SK-N-SH (cell line): ENCODE results near the gene DEFB112. TPM values are rescaled to one million over a fixed set of nuclear protein-coding genes. Genes with fewer than 3 reads are reported as not detected.

ENCODE experiments used
- CTCF ChIA-PET: fragments of 300-600, 350-600 bp; formaldehyde crosslinking; extraction: SDS; loops from one replicate; lab custom pipeline; 2021; lab: Yijun Ruan, JAX
- POLR2A ChIA-PET: fragments of 350-600 bp; sonication (Branson Sonifier 250); formaldehyde crosslinking; extraction: SDS; loops from one replicate; lab custom pipeline; 2020; ENCODE audit warnings: antibody characterized with exemption, inconsistent platforms; lab: Yijun Ruan, JAX
- DNase-seq: peaks from one replicate; pipeline ENCODE4 v3.0.0; 2012
- H2AFZ ChIP-seq: fragments of 200-600 bp; sonication (generic); 2 replicates; pipeline ENCODE4 v1.8.1; 2016; ENCODE audit warnings: antibody characterized with exemption, mild to moderate bottlenecking, low read depth
- H3F3A ChIP-seq: fragments of 200-600 bp; sonication (generic); replicated peaks from 2 replicates; pipeline ENCODE3; 2016; ENCODE audit warnings: antibody characterized with exemption, mild to moderate bottlenecking; ENCODE audit not compliant: insufficient read depth
- H3K27ac ChIP-seq, 2 experiments: fragments of 200-500 bp in 1 of 2; fragments of 200-600 bp in 1 of 2; sonication (Bioruptor generic) in 1 of 2; sonication (generic), shearing (Covaris generic) in 1 of 2; 2 replicates each; pipeline versions ENCODE4 v1.5.1 to v1.6.1; 2014 to 2016; ENCODE audit warnings: low read depth in 2 of 2, inconsistent platforms in 1 of 2, low read length in 1 of 2, mild to moderate bottlenecking in 1 of 2, mixed read lengths in 1 of 2
- H3K27me3 ChIP-seq: fragments of 200-600 bp; sonication (generic), shearing (Covaris generic); 2 replicates; pipeline ENCODE4 v1.6.1; 2016; ENCODE audit warnings: mixed run types; ENCODE audit not compliant: insufficient read depth
- H3K36me3 ChIP-seq, 2 experiments: fragments of 200-500 bp in 1 of 2; fragments of 200-600 bp in 1 of 2; sonication (Bioruptor generic) in 1 of 2; sonication (generic) in 1 of 2; replicated peaks in 1 of 2; 2 replicates each; pipeline versions ENCODE3 to v1.5.1; 2014 to 2016; ENCODE audit warnings: low read length in 1 of 2, mild to moderate bottlenecking in 1 of 2; ENCODE audit not compliant: insufficient read depth in 2 of 2, control insufficient read depth in 1 of 2
- H3K4me1 ChIP-seq, 2 experiments: fragments of 200-500 bp in 1 of 2; fragments of 200-600 bp in 1 of 2; sonication (Bioruptor generic) in 1 of 2; sonication (generic), shearing (Covaris generic) in 1 of 2; 2 replicates each; pipeline versions ENCODE4 v1.5.1 to v1.6.1; 2014 to 2016; ENCODE audit warnings: low read depth in 1 of 2, low read length in 1 of 2, mixed run types in 1 of 2; ENCODE audit not compliant: insufficient read depth in 2 of 2, control insufficient read depth in 1 of 2
- H3K4me2 ChIP-seq: fragments of 200-600 bp; sonication (generic), shearing (Covaris generic); 2 replicates; pipeline ENCODE4 v1.6.1; 2017; ENCODE audit warnings: mixed run types
- H3K4me3 ChIP-seq, 2 experiments: fragments of 200-500 bp in 1 of 2; fragments of 200-600 bp in 1 of 2; sonication (Bioruptor generic) in 1 of 2; sonication (generic), shearing (Covaris generic) in 1 of 2; 2 replicates each; pipeline versions ENCODE4 v1.5.1 to v1.8.1; 2014 to 2016; ENCODE audit warnings: low read depth in 2 of 2, inconsistent platforms in 1 of 2, low read length in 1 of 2, mild to moderate bottlenecking in 1 of 2, mixed read lengths in 1 of 2, moderate library complexity in 1 of 2
- H3K79me2 ChIP-seq: fragments of 200-600 bp; sonication (generic); 2 replicates; pipeline ENCODE4 v1.8.1; 2017; ENCODE audit warnings: mild to moderate bottlenecking; ENCODE audit not compliant: insufficient read depth
- H3K9ac ChIP-seq: fragments of 200-600 bp; sonication (generic); 2 replicates; pipeline ENCODE4 v1.6.1; 2017; ENCODE audit warnings: mixed run types
- H3K9me2 ChIP-seq: fragments of 200-600 bp; sonication (generic); 2 replicates; pipeline ENCODE4 v1.6.1; 2017; ENCODE audit warnings: mixed run types
- H3K9me3 ChIP-seq: fragments of 200-600 bp; sonication (generic); 2 replicates; pipeline ENCODE4 v1.6.1; 2017; ENCODE audit warnings: mixed run types, mild to moderate bottlenecking, moderate library complexity
- H4K20me1 ChIP-seq: fragments of 200-600 bp; sonication (generic); 2 replicates; pipeline ENCODE4 v1.6.1; 2017; ENCODE audit warnings: mild to moderate bottlenecking, mixed run types; ENCODE audit not compliant: insufficient read depth
- CHD2 ChIP-seq: fragments of 150-350 bp; IDR thresholded peaks from 2 replicates; pipeline ENCODE4 v1.6.1; 2018; ENCODE audit warnings: low read length; ENCODE audit not compliant: partially characterized antibody
- FOSL2 ChIP-seq: IDR thresholded peaks from 2 replicates; pipeline ENCODE4 v1.4.0; 2012; ENCODE audit warnings: low read depth, mild to moderate bottlenecking, moderate library complexity, borderline replicate concordance
- FOXJ3 ChIP-seq: sonication (generic); formaldehyde crosslinking; IDR thresholded peaks from 2 replicates; pipeline ENCODE4 v1.5.1; 2020; ENCODE audit warnings: mild to moderate bottlenecking, missing genetic modification reagents
- FOXM1 ChIP-seq: IDR thresholded peaks from 2 replicates; pipeline ENCODE4 v1.4.0; 2012; ENCODE audit warnings: low read depth, mild to moderate bottlenecking
- GABPA ChIP-seq: IDR thresholded peaks from 2 replicates; pipeline ENCODE4 v1.4.0; 2012; ENCODE audit warnings: low read depth, mild to moderate bottlenecking
- GATA2 ChIP-seq: sonication (generic); formaldehyde crosslinking; IDR thresholded peaks from 2 replicates; pipeline ENCODE4 v1.5.0; 2020; ENCODE audit warnings: mild to moderate bottlenecking, missing genetic modification reagents
- JUND ChIP-seq: IDR thresholded peaks from 2 replicates; pipeline ENCODE4 v1.4.0; 2012
- MXI1 ChIP-seq: IDR thresholded peaks from 2 replicates; pipeline ENCODE4 v1.6.1; 2012; ENCODE audit warnings: mild to moderate bottlenecking, low read depth, low read length, improper control_type of control experiment
- RAD21 ChIP-seq: IDR thresholded peaks from 2 replicates; pipeline ENCODE4 v1.6.1; 2012; ENCODE audit warnings: mild to moderate bottlenecking, low read length
- RXRA ChIP-seq: IDR thresholded peaks from 2 replicates; pipeline ENCODE4 v1.4.0; 2012; ENCODE audit warnings: low read depth, mild to moderate bottlenecking, borderline replicate concordance
- YY1 ChIP-seq: IDR thresholded peaks from 2 replicates; pipeline ENCODE4 v1.4.0; 2012; ENCODE audit warnings: low read depth, mild to moderate bottlenecking
- WGBS: methylation state at CpG from one replicate; pipeline ENCODE4 v1.1.6; 2017; ENCODE audit warnings: low lambda C conversion rate; 5-methylcytosine and 5-hydroxymethylcytosine counted together
- polyA plus RNA-seq, 3 experiments: library from polyadenylated mRNA; depleted of rRNA; stranded (reverse); fragments of >200 nt; gene quantifications; 2 replicates each; pipeline ENCODE4 v1.2.3, GENCODE V29; 2012
- TF ChIP-seq, protein P1 (sequence below): IDR thresholded peaks from 2 replicates; pipeline ENCODE4; 2012
- TF ChIP-seq, protein P2 (sequence below): fragments of 200-600 bp; sonication (generic); IDR thresholded peaks from 2 replicates; pipeline ENCODE4 v1.6.1; 2017; ENCODE audit warnings: antibody characterized with exemption, mild to moderate bottlenecking, moderate library complexity
- TF ChIP-seq, protein P3 (sequence below): IDR thresholded peaks from 2 replicates; pipeline ENCODE4 v1.4.0; 2012; ENCODE audit warnings: low read depth
- TF ChIP-seq, protein P4 (sequence below): IDR thresholded peaks from 2 replicates; pipeline ENCODE4 v1.6.1; 2012; ENCODE audit warnings: mild to moderate bottlenecking, low read depth, low read length, moderate library complexity

Gene DEFB112
- polyA plus RNA-seq, 1 of the 3 experiments (the other 2 are of a cell fraction), result not detected

DNA sequence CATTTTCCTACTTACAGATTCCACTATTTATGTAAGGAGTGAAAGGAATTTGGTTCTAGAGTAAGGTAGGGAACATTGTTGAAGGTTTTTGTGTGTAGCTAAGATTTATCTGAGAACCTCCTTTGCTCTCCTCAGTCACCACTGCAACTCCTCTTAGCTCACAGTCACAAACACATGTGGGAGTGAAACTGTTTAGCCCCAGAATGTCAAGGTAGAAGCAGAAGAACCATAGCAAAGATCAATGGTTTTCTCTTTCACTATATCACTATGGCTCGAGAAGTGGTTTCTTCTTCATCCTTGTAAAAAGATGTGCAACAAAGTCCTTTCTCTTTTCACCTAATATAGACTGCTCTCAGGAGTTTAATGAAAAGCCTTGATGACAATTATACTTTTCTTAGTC is 6.5 kb upstream of the DEFB112 start:
- POLR2A ChIA-PET, result no interaction called here
- H3K9me3 ChIP-seq, result no peaks in the 10 kb centered on the region
- no peaks in the 10 kb centered on the region for H3K4me1 ChIP-seq
- no peaks in the 10 kb centered on the region for H3F3A ChIP-seq
- no peak overlapping the region for H3K4me3 ChIP-seq
- H3K9me2 ChIP-seq, result no peaks in the 10 kb centered on the region
- DNase-seq, result no peak
- CTCF ChIA-PET, result no interaction called here
- H3K27me3 ChIP-seq, result no peaks in the 10 kb centered on the region
- TF ChIP-seq, protein P1, sequence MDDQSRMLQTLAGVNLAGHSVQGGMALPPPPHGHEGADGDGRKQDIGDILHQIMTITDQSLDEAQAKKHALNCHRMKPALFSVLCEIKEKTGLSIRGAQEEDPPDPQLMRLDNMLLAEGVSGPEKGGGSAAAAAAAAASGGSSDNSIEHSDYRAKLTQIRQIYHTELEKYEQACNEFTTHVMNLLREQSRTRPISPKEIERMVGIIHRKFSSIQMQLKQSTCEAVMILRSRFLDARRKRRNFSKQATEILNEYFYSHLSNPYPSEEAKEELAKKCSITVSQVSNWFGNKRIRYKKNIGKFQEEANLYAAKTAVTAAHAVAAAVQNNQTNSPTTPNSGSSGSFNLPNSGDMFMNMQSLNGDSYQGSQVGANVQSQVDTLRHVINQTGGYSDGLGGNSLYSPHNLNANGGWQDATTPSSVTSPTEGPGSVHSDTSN, result no peak
- TF ChIP-seq RAD21 (no peak), CHD2 (no peak), YY1 (no peak), GABPA (no peak), FOXJ3 (CRISPR knock-in tag) (no peak), GATA2 (CRISPR knock-in tag) (no peak), RXRA (no peak), FOXM1 (no peak), FOSL2 (no peak), JUND (no peak), MXI1 (no peak)
- TF ChIP-seq, protein P2, sequence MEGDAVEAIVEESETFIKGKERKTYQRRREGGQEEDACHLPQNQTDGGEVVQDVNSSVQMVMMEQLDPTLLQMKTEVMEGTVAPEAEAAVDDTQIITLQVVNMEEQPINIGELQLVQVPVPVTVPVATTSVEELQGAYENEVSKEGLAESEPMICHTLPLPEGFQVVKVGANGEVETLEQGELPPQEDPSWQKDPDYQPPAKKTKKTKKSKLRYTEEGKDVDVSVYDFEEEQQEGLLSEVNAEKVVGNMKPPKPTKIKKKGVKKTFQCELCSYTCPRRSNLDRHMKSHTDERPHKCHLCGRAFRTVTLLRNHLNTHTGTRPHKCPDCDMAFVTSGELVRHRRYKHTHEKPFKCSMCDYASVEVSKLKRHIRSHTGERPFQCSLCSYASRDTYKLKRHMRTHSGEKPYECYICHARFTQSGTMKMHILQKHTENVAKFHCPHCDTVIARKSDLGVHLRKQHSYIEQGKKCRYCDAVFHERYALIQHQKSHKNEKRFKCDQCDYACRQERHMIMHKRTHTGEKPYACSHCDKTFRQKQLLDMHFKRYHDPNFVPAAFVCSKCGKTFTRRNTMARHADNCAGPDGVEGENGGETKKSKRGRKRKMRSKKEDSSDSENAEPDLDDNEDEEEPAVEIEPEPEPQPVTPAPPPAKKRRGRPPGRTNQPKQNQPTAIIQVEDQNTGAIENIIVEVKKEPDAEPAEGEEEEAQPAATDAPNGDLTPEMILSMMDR, result no peak
- TF ChIP-seq, protein P3, sequence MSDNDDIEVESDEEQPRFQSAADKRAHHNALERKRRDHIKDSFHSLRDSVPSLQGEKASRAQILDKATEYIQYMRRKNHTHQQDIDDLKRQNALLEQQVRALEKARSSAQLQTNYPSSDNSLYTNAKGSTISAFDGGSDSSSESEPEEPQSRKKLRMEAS, result no peak
- TF ChIP-seq, protein P4, sequence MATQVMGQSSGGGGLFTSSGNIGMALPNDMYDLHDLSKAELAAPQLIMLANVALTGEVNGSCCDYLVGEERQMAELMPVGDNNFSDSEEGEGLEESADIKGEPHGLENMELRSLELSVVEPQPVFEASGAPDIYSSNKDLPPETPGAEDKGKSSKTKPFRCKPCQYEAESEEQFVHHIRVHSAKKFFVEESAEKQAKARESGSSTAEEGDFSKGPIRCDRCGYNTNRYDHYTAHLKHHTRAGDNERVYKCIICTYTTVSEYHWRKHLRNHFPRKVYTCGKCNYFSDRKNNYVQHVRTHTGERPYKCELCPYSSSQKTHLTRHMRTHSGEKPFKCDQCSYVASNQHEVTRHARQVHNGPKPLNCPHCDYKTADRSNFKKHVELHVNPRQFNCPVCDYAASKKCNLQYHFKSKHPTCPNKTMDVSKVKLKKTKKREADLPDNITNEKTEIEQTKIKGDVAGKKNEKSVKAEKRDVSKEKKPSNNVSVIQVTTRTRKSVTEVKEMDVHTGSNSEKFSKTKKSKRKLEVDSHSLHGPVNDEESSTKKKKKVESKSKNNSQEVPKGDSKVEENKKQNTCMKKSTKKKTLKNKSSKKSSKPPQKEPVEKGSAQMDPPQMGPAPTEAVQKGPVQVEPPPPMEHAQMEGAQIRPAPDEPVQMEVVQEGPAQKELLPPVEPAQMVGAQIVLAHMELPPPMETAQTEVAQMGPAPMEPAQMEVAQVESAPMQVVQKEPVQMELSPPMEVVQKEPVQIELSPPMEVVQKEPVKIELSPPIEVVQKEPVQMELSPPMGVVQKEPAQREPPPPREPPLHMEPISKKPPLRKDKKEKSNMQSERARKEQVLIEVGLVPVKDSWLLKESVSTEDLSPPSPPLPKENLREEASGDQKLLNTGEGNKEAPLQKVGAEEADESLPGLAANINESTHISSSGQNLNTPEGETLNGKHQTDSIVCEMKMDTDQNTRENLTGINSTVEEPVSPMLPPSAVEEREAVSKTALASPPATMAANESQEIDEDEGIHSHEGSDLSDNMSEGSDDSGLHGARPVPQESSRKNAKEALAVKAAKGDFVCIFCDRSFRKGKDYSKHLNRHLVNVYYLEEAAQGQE, result no peak
- TF ChIP-seq, all 33 proteins: peak for 0
- H4K20me1 ChIP-seq, result no peaks in the 10 kb centered on the region
- whole genome bisulfite sequencing, result 0% methylated on average over 1 of the region's 1 CpG
- H3K79me2 ChIP-seq, result no peaks in the 10 kb centered on the region
- no peak overlapping the region for H3K9ac ChIP-seq
- H2AFZ ChIP-seq, result no peak overlapping the region
- H3K27ac ChIP-seq, result no peak overlapping the region
- no peak overlapping the region for H3K4me2 ChIP-seq
- H3K36me3 ChIP-seq, result no peaks in the 10 kb centered on the region
